ENCODE results near the gene ACSS2.

GRCh38 chr20:34884260-34884659 lies 7.8 kb downstream of the ACSS2 start:
- no peak for TF ChIP-seq CTCF (IDR thresholded peaks at IDR 0.05; ENCODE audit: insufficient read depth, low read length)
- TF ChIP-seq GABPA (IDR thresholded peaks at IDR 0.05; ENCODE audit: low read depth) = no peak
- no peak for TF ChIP-seq POLR2AphosphoS5 (IDR thresholded peaks at IDR 0.05; ENCODE audit: low read depth)
- TF ChIP-seq, protein P1, sequence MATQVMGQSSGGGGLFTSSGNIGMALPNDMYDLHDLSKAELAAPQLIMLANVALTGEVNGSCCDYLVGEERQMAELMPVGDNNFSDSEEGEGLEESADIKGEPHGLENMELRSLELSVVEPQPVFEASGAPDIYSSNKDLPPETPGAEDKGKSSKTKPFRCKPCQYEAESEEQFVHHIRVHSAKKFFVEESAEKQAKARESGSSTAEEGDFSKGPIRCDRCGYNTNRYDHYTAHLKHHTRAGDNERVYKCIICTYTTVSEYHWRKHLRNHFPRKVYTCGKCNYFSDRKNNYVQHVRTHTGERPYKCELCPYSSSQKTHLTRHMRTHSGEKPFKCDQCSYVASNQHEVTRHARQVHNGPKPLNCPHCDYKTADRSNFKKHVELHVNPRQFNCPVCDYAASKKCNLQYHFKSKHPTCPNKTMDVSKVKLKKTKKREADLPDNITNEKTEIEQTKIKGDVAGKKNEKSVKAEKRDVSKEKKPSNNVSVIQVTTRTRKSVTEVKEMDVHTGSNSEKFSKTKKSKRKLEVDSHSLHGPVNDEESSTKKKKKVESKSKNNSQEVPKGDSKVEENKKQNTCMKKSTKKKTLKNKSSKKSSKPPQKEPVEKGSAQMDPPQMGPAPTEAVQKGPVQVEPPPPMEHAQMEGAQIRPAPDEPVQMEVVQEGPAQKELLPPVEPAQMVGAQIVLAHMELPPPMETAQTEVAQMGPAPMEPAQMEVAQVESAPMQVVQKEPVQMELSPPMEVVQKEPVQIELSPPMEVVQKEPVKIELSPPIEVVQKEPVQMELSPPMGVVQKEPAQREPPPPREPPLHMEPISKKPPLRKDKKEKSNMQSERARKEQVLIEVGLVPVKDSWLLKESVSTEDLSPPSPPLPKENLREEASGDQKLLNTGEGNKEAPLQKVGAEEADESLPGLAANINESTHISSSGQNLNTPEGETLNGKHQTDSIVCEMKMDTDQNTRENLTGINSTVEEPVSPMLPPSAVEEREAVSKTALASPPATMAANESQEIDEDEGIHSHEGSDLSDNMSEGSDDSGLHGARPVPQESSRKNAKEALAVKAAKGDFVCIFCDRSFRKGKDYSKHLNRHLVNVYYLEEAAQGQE (IDR thresholded peaks at IDR 0.05; ENCODE audit: insufficient replicate concordance, low read depth) = no peak
- TF ChIP-seq SPI1 (IDR thresholded peaks at IDR 0.05; ENCODE audit: borderline replicate concordance, low read depth) = no peak
